ENCODE measurements around the gene SLC25A13. TPM values are rescaled to one million over a fixed set of nuclear protein-coding genes. Genes with fewer than 3 reads are reported as not detected.

The SLC25A13 gene
- total and polyA plus RNA-seq, 9 of the 15 experiments (the other 6 are each of a cell fraction or from before 2014, with no cell fraction given), result 21.4 to 80.2 (median 58.7) TPM

GRCh38 chr7:96321658-96322372, at the start of gene SLC25A13 (continued):
- TF ChIP-seq, protein P1, sequence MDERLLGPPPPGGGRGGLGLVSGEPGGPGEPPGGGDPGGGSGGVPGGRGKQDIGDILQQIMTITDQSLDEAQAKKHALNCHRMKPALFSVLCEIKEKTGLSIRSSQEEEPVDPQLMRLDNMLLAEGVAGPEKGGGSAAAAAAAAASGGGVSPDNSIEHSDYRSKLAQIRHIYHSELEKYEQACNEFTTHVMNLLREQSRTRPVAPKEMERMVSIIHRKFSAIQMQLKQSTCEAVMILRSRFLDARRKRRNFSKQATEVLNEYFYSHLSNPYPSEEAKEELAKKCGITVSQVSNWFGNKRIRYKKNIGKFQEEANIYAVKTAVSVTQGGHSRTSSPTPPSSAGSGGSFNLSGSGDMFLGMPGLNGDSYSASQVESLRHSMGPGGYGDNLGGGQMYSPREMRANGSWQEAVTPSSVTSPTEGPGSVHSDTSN (CRISPR knock-in tag; IDR thresholded peaks at IDR 0.05; ENCODE audit: low read depth), result no peak
- TF ChIP-seq, protein P1 (tag; conservative IDR thresholded peaks at IDR 0.05; ENCODE audit: low read depth), result no peak
- no peak for TF ChIP-seq FOXM1 (IDR thresholded peaks at IDR 0.05; ENCODE audit: low read depth)
- peak; percentile 93; the same call in 1 of the 2 replicates for TF ChIP-seq FOXM1 (CRISPR knock-in tag; IDR thresholded peaks at IDR 0.05; ENCODE audit: low read depth)
- TF ChIP-seq RBM22 (IDR thresholded peaks at IDR 0.05; ENCODE audit: low read depth, low read length, poor library complexity, severe bottlenecking), result peak; percentile 69
- TF ChIP-seq, protein P2, sequence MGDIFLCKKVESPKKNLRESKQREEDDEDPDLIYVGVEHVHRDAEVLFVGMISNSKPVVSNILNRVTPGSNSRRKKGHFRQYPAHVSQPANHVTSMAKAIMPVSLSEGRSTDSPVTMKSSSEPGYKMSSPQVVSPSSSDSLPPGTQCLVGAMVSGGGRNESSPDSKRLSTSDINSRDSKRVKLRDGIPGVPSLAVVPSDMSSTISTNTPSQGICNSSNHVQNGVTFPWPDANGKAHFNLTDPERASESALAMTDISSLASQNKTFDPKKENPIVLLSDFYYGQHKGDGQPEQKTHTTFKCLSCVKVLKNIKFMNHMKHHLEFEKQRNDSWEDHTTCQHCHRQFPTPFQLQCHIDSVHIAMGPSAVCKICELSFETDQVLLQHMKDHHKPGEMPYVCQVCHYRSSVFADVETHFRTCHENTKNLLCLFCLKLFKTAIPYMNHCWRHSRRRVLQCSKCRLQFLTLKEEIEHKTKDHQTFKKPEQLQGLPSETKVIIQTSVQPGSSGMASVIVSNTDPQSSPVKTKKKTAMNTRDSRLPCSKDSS (IDR thresholded peaks at IDR 0.05; ENCODE audit: low read depth, partially characterized antibody), result no peak
- no peak for TF ChIP-seq ZNF655 (CRISPR knock-in tag; IDR thresholded peaks at IDR 0.05)
- peak; percentile 86 to 96 for TF ChIP-seq MAZ (CRISPR knock-in tag; conservative IDR thresholded peaks at IDR 0.05 in 1 of 2, IDR thresholded peaks at IDR 0.05 in 1 of 2)
- TF ChIP-seq ZNF354B (CRISPR knock-in tag; IDR thresholded peaks at IDR 0.05), result no peak
- peak; percentile 62 for TF ChIP-seq ZNF24 (IDR thresholded peaks at IDR 0.05)
- no peak for TF ChIP-seq TCFL5 (CRISPR knock-in tag; conservative IDR thresholded peaks at IDR 0.05)
- TF ChIP-seq, protein P3, sequence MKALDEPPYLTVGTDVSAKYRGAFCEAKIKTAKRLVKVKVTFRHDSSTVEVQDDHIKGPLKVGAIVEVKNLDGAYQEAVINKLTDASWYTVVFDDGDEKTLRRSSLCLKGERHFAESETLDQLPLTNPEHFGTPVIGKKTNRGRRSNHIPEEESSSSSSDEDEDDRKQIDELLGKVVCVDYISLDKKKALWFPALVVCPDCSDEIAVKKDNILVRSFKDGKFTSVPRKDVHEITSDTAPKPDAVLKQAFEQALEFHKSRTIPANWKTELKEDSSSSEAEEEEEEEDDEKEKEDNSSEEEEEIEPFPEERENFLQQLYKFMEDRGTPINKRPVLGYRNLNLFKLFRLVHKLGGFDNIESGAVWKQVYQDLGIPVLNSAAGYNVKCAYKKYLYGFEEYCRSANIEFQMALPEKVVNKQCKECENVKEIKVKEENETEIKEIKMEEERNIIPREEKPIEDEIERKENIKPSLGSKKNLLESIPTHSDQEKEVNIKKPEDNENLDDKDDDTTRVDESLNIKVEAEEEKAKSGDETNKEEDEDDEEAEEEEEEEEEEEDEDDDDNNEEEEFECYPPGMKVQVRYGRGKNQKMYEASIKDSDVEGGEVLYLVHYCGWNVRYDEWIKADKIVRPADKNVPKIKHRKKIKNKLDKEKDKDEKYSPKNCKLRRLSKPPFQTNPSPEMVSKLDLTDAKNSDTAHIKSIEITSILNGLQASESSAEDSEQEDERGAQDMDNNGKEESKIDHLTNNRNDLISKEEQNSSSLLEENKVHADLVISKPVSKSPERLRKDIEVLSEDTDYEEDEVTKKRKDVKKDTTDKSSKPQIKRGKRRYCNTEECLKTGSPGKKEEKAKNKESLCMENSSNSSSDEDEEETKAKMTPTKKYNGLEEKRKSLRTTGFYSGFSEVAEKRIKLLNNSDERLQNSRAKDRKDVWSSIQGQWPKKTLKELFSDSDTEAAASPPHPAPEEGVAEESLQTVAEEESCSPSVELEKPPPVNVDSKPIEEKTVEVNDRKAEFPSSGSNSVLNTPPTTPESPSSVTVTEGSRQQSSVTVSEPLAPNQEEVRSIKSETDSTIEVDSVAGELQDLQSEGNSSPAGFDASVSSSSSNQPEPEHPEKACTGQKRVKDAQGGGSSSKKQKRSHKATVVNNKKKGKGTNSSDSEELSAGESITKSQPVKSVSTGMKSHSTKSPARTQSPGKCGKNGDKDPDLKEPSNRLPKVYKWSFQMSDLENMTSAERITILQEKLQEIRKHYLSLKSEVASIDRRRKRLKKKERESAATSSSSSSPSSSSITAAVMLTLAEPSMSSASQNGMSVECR (CRISPR knock-in tag; IDR thresholded peaks at IDR 0.05), result peak; percentile 86

Measured in K562 (cell line).